ENCODE measurements around the gene DBX2.
"Not testable (repeated sequence)": the region's sequence is repeated elsewhere in the genome, so short reads cannot be mapped to it uniquely, and the experiment has no call there.

Gene DBX2

DNA sequence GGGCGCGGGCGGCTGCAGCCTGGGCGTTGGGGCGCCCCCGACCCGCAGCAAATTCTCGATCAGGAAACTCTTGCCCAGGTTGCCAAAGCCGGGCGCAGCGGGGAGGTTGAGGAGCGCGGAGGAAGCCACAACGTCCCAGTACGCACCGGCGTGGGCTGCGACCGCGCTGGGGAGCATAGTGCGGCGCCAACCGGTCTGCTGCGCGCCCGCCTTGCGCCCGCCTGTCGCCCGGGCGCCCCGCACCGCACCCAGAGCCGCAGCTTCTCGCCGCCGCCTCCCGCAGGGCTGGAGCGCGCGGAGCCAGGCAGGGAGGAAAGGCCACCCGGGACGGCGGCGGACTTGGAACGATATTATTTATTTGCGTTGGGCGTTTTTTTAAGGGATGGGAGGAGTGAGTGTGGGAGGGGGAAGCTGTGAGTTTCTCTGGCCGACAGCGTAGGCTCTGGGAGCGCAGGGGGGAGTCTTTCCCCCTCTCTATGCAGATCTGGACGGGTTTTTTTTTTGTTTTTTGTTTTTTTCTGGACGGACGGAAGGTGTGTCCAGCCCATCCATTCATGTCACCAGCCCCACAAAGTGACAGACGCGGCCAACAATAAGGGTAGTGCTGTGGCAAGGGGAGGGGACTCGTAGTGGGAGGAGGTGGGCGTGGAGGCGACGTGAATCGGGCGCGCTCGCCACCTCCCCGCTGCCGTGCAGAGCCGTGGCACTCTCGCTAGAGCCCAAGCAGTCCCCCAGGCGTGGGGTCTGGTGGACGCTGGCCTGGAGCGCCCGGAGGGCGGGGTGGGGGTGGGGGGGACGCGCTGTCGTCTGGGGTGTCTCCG lies at the start of gene DBX2:
Gene DBX2 (minus strand): TSS at position 349 of the 821 bp plus-strand sequence. CDS start 172 bp downstream, at position 177.
- no peak for DNase-seq (ENCODE audit: low read depth in 2 of 2)

DNA sequence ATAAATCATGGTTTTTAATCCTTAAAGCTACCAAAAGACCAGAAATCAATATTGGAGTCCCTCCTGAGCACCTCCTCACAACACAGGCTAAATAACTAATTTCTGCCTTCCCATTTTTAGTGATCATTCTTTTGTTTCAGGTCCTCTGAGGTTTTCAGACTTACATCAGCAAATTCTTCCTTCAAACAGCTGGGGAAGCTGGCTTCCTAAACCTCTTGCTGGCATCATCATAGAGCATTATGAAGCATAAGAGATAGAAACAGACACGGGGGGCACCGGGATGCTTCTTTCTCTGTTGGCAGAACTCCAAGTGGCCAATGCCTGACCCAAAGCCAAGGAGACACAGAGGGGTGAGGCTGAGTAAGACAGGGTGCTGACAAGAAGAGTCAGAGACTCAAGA lies 47.9 kb upstream of the DBX2 start:
- DNase-seq (ENCODE audit: low read depth in 2 of 2): no peak

DNA sequence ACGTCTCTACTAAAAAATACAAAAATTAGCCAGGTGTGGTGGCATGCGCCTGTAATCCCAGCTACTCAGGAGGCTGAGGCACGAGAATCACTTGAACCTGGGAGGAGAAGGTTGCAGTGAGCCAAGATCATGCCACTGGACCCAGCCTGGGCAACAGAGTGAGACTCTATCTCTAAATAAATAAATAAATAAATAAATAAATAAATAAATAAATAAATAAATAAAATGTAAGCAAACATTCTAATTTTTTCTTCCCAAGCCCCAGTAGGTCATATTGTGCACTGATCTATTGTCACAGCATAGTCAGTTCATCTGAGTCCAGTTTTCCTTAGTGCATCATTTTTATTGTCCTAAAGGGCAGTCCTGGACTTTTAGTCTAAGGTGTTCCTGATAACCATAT lies 44.5 kb upstream of the DBX2 start:
- not testable (repeated sequence) for DNase-seq (ENCODE audit: low read depth in 2 of 2)

DNA sequence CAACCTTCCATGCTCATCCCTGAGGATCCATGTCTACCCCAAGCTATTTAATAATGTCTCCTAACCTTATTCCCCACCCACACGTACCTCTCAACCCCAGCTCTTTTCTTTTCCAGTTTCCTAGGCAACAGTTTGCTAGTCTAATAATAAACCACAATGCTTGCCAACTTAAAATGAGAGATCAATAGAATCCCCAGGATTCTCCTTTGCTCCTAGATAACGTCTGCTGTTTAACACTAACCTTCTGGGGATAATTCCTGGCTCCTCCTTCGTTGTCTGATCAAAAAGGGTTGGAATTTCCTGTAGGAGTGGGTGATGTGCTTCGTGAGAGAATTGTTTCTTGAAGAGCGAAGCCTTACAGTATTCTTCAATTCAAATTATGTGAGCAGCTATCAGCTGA lies 42.2 kb upstream of the DBX2 start:
- DNase-seq (ENCODE audit: low read depth in 2 of 2): no peak

DNA sequence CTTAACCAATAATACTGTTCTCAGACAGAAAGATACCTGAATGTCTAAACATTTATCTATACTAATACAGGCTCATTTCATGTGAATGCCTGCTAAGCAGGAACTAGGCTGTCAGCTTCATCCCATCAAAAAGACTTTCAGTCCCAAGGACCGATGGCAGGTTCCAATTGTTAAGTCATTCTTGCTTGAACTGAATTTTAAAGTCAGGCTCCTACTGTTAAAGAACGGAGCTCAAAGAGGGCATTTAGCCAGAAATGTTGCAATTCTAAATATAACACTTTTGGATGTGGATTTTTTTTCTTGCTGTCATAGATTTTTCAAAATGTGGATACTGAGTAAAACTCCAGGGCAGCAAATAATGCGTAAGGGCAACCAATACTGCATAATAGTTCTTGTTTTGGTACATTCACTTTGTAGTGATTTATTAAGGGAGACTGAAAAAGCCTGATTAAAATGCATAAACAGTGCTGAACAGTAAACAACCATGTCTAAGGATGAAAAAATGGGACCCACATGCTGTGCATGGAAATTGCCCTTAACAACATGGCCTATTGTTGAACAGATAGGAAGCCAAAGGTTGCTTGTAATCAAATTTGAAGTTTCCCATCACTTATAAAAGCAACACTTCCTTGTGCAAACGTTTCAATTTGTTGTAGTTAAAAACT lies 38.6 kb upstream of the DBX2 start:
- DNase-seq (ENCODE audit: low read depth in 2 of 2): no peak

DNA sequence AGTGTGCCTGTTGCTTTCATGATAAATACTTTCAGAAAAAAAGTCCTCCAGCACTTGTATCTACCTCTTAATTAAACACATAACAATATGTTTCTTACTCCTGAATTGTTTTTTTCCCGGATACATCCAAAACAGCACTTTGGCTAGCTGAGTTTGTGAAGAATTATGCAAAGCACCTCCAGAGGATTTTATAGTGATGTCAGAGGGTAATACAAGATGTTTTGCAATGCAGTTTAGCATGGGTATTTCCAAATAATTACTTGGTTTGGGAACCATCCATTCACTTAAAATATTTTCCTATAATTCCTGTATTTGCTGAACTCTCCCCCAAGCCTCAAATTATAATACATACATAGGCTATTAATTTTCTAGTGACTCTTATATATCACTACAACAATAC lies 37.7 kb upstream of the DBX2 start:
- no peak for DNase-seq (ENCODE audit: low read depth in 2 of 2)

DNA sequence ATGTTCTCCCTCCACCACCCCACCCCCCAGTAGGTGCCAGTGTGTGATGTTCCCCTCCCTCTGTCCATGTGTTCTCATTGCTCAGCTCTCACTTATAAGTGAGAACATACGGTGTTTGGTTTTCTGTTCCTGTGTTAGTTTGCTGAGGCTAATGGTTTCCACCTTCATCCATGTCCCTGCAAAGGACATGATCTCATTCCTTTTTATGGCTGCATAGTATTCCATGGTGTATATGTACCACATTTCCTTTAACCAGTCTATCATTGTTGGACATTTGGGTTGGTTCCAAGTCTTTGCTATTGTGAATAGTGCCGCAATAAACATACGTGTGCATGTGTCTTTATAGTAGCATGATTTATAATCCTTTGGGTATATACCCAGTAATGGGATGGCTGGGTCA lies 33.3 kb upstream of the DBX2 start:
- not testable (repeated sequence) for DNase-seq (ENCODE audit: low read depth in 2 of 2)

DNA sequence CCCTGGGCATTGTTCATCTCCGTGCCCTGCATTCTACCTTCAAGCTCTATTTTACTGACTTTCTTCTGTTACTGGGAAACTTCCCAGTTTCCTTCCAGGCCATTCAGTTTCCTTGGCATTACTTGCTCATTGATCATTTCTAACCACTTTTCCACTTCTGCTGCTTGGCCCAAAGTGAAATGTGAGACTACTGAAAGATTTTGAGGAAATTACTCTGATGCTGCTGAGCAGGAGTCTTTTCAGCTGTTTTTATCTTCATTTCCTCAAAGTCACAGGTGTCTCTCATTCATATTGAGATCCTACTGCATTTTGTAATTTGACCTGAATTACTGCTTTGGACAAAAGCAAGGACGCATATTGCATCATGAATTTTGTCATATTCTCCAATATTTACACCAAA lies 26.4 kb upstream of the DBX2 start:
- DNase-seq (ENCODE audit: low read depth in 2 of 2): no peak

DNA sequence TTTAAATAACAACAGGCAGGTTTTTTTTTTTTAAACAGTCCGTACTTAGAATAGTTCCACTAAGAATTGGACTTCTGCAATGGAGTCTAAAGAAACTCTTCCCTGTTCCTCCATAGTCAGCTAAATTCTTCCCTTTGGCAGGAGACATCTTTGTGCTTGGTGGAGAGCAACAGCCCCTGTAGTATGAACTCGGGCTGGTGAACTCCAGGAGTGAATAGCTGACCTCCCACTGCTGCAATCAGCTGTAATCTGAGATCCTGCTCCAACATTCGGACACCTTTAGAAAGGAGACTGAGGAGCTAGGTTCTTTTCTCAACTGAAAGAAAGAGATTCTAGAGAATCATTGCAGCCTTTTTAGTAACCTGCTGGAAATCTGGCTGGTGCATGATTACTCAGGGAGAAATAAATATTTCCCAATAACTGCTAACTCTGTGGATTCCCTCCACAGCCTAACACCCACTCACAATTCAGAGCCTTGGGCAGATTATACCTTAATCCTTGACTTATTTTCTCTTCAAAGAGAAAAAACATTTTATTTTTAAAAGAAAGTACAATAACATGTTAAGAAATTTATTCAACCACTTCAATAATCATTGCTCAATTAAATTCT lies 25.6 kb upstream of the DBX2 start:
- DNase-seq (ENCODE audit: low read depth in 2 of 2): no peak

DNA sequence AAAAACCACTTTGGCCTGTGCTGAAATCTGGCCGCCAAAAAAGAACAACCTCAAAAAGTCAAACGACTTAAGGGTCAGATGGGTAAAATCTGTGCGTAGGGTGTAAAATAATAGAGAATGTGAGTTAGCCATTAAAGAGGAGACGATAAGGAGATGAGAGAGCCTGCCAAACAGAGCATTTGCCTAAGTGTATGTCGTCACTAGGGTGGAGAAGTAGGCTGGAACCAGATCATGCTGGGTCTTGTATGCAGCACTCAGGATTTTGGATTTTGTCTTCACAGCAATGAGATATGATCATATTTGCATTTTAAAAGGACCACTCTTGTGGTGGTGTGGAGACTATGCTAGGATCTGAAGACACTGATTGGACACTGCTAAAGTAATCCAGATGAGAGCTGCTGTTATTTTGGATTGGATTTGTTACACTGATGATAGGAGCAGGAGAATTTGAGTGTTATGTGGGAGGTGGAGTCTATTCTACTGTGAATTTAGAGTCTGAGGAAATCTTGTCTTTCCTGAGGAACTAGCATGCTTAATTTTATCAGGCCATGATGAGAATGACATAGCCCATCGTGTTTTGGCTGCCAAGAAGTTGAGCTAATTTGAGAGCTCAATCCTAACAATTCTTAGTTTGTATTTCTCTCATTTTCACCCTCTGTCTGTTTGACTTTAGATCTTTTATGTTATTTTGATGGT lies 24.8 kb upstream of the DBX2 start:
- no peak for DNase-seq (ENCODE audit: low read depth in 2 of 2)

DNA sequence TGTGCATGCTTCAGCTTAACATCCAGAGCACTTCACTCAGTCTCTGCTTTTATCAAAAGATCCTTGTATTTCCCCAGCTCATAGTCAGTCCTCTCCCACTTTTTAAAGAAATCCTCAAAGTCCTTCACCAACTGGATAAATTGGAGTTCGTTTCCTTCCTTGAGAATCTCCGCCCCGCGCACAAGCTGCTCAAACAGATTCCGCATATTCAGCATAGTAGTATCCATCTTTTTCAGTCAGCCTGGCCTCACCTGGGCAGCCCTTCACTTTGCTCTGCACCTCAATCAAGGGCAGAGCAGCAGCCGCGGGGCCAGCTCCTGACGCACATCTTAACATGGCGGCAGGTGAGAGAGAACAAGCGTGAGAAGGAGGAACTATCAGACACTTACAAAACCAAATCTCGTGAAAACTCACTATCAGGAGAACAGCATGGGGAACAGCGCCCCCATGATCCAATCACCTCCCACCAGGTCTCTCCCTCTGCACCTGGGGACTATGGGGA lies 14.3 kb upstream of the DBX2 start:
- no peak for DNase-seq (ENCODE audit: low read depth in 2 of 2)

DNA sequence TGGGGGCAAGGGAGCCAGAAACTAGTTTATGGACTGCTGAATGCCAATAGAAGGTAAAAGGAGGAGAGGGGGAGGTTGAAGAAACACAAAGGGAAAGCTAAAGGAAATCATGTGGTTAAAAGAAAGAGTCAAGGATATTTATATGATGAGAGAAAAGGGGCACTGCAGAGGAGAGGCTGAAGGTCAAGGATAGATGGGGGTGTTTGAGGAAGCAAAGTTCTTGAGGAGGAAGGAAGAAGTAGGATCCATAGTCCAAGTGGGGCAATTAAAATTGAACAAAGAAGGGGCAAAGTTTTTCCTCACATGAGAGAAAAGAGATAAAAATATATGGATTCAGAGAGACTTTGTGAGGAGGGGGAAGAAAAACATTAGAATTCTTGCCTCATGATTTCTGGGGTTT lies 10.1 kb upstream of the DBX2 start:
- DNase-seq (ENCODE audit: low read depth in 2 of 2): no peak

DNA sequence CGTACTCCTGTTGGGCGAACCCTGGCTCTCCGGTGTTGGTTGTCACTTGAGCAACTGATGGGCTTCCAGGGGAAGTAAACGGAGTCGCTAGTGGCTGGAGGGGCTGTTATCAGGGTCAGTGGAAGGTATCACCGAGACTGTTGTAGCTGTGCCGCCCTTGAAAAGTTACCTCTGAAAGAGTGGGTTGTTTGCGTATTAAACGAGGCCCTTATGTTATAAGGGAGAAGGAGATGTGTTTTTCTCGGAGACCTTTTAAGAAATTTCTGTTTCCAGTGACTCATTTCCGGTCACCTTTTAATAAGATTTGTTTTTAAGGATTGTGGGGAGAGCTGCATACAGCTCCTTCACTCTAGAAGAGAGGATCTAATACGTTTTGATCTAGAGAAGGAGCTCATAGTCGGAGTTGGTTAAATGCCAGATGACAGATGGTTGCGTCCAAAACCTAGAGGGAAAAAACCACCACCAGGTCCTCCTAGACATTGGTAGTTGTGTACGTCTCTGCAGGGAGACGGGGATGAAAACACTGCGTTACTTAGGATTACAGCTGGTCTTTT lies 750 bp upstream of the DBX2 start:
- DNase-seq (ENCODE audit: low read depth in 2 of 2): no peak

DNA sequence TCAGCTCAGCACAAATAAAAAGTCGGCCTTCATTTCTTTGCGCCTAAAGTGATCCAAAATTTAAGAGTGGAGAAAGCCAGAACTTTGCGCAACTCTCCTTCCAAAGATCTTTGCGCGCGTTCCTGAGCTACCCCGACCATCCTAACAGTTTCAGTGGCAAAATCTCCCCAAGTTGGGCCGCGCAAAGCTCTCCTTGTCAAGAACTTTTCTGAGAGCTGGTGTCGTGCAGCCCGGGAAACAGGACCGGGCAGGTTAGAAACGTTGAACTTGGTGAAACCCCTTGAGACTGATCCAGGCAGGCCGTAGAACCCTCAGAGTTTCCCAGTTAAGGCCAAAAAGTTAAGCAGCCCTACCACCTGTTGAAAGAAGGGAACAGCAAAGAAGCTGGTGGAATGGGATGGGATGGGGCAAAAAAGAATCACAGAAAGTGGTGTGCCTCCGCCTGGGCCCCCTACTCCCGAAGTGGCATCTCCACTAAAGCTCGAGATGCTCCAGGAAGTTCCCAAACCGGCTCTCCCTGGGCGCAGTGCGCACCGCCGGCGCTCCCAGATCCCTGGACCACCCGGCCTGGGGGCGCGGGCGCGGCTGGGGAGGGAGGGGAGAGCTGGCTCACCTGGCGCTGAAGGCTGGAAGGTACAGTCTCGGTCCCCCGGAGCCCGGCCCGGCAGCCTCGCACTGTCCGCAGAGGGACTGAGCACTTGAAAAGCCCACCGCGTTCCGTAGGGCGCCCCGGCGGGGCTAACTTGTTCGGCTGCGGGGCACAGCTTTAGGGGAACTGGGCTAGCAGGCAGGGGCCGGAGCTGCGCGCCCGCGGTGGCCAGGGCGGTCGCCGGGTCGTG lies 768 bp downstream of the DBX2 start:
- no peak for DNase-seq (ENCODE audit: low read depth in 2 of 2)

DNA sequence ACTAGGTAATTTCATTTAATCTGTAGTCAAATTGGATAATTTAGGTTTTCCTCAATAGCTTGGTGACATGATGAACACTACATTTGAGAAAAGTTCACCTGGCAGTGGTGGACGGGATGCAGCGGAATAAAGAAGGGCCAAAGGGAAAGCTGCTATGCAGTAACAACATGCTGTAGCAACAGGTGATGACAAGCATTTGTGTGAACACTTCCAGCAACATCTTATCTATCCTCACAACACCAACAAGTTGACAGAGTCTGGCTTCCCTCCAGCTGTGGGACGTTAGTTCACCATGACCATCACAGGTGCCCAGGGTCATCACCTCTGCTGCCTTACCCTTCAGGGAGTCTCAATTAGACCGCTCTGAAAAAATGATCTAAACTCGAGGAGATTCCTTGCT lies 8.3 kb downstream of the DBX2 start:
- no peak for DNase-seq (ENCODE audit: low read depth in 2 of 2)

DNA sequence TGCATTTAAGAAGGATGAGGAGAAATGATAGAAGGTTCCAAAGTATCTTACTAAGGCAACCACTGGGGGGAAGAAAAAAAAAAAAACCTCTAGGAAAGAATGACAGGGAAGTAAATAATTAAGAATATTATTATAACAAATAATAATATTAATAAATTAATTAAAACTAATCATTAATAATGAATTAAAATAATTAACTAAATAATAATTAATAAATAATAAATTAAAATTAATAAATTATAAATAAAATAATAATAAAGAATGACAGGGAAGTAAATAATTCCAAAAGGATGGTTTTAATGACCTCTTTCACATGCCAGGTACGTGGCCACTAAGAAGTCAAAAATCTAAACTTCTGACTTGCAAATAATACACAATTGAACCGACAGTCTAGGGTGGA lies 9.9 kb downstream of the DBX2 start:
- DNase-seq (ENCODE audit: low read depth in 2 of 2): no peak

DNA sequence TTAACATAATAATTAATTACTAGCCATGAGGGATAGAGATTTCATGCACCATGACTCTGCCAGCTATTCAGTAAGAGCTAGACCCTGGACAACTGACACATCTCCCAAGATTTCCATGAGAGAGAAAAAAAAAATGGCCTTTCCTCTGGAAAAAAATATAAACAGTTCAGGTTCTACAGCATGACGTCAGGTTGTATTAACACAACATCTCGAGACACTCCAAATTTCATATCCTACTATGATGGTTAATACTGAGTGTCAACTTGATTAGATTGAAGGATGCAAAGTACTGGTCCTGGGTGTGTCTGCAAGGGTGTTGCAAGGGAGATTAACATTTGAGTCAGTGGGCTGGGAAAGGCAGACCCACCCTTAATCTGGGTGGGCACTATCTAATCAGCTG lies 11.1 kb downstream of the DBX2 start:
- no peak for DNase-seq (ENCODE audit: low read depth in 2 of 2)

DNA sequence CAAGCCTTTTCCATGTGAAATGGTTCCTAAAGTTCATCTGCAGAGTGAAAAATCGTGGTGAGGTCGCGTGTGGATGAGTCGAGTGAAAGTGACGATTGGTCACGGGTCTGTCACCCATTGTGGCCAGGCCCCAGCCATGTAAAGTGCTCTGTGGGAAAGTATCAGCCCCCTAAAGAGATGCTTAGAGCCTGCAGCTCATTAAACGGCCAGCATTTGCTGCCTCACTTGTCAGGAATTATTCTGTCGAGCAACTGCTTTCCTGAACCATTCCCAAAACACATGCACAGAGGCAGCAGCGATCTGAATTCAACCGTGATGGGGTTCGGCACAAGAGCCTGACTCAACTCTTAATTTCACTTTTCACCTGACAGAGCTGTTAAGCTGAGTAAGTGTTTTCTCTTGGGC lies 16.0 kb downstream of the DBX2 start:
- no peak for DNase-seq (ENCODE audit: low read depth in 2 of 2)

DNA sequence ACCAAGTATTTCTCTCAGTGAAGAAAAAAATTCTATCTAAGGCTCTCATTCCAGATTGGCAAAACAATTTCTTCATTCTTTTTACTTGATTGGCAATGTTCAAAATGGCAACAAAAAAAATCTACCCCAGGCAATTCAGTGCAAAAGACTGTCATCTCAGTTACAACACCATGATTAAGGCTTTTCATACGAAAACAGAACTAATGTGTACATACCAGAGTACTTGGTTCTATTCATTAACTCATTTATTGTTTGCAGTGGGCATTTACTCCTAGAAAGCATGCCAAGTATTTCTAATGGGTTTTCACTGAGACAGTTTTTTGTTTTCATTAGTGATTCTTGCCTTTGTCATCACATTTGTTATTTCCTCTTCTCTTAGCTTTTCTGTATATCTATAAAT lies 33.0 kb downstream of the DBX2 start:
- DNase-seq (ENCODE audit: low read depth in 2 of 2): no peak

DNA sequence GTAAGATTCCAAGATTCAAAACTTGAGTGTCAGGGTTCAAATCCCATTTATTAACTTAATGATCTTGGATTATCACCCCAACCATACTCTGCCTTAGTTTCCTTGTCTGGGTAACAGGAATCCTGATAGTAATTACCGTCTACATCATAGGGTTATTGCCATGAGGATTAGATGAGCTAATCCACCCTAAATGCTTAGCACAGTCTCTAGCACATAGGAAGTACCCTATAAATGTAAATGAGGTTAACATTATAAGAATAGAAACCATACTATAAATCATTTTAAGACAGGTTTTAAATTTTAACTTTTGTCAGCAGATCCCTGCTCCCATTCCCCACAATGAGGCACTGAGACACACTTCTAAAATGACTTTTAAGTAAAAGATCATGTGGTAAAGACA lies 36.5 kb downstream of the DBX2 start:
- DNase-seq (ENCODE audit: low read depth in 2 of 2): no peak

DNA sequence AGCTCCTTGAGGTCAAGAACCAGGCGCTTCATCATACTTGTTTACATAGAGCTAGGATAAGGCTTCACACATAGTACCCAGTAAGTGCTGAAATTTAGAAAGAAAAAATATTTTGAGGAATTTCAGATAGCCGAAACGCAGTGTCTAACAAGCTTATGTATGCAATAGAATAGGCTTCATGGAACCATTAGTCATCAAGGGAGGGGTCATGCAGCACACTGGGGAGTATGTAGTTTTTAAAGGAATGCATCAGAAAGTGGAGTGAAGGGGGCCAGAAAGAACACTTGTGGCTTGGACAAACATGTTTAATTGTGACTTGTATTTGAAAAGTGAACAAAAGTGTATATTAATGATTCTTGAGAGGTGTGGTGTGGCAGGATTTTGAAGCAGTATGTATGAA lies 38.1 kb downstream of the DBX2 start:
- DNase-seq (ENCODE audit: low read depth in 2 of 2): no peak
